ENCODE results near the gene ORAI1. TPM values are rescaled to one million over a fixed set of nuclear protein-coding genes. Genes with fewer than 3 reads are reported as not detected.
A peak's percentile ranks its signal among the peaks of the same experiment; 100 is the strongest.

Gene ORAI1
- total RNA-seq, 3 donors from 2014 or later (not counting 1 experiment from before 2014, with no cell fraction given), result 64.6 to 74.1 (median 70.8) TPM

GRCh38 chr12:121578230-121579189 lies 47.8 kb upstream of the ORAI1 start:
- Mint-ChIP-seq H3K4me3 (peak overlapping the region; percentile 99), H3K4me1 (peaks cover 28 to 40% of the 10 kb centered on the region in 2 donors), H3K36me3 (peaks cover 8% of the 10 kb centered on the region), H3K27ac (peak overlapping the region; percentile 93 to 98), H3K27me3 (ENCODE audit: low read depth in 2 of 2) (no peaks in the 10 kb centered on the region), H3K9me3 (no peaks in the 10 kb centered on the region)
- Histone ChIP-seq H3K27ac (ENCODE audit: low read length) (peak overlapping the region; percentile 92), H3K9me3 (ENCODE audit: control insufficient read depth, insufficient read depth, low read length) (no peaks in the 10 kb centered on the region), H3K27me3 (ENCODE audit: control insufficient read depth, insufficient read depth, low read length) (no peaks in the 10 kb centered on the region), H3K36me3 (ENCODE audit: control insufficient read depth, insufficient read depth, low read length) (peaks cover 23% of the 10 kb centered on the region), H3K4me1 (ENCODE audit: control insufficient read depth, insufficient read depth, low read length) (peaks cover 44% of the 10 kb centered on the region), H3K4me3 (ENCODE audit: low read length) (peak overlapping the region; percentile 65)
- peak in 1 of 3 donors; percentile 9 for ATAC-seq
- 32% methylated on average over 77 of the region's 77 CpGs for WGBS (ENCODE audit: insufficient coverage)
- intact Hi-C loops (cut with micrococcal nuclease), result no loop called here
- peak in 1 of 2 donors; percentile 58 for DNase-seq
- no peak for TF ChIP-seq CTCF (IDR thresholded peaks at IDR 0.05)

- TF ChIP-seq CTCF (IDR thresholded peaks at IDR 0.05), result no peak
- Mint-ChIP-seq H3K9me3 (no peaks in the 10 kb centered on the region), H3K27me3 (ENCODE audit: low read depth in 2 of 2) (no peaks in the 10 kb centered on the region), H3K4me3 (peak overlapping the region; percentile 99), H3K4me1 (peaks cover 33 to 45% of the 10 kb centered on the region in 2 donors), H3K27ac (peak overlapping the region; percentile 93 to 98), H3K36me3 (peaks cover 8% of the 10 kb centered on the region)
- H3K9me3 ChIP-seq (ENCODE audit: control insufficient read depth, insufficient read depth, low read length), result no peaks in the 10 kb centered on the region
- H3K4me3 ChIP-seq (ENCODE audit: low read length), result peak overlapping the region; percentile 65
- DNase-seq (peak; percentile 40 to 63), ATAC-seq (peak in 2 of 3 donors; percentile 22 to 23)
- intact Hi-C loops (cut with micrococcal nuclease), result no loop called here
- no peaks in the 10 kb centered on the region for H3K27me3 ChIP-seq (ENCODE audit: control insufficient read depth, insufficient read depth, low read length)
- peak overlapping the region; percentile 92 for H3K27ac ChIP-seq (ENCODE audit: low read length)
- peaks cover 17% of the 10 kb centered on the region for H3K36me3 ChIP-seq (ENCODE audit: control insufficient read depth, insufficient read depth, low read length)
- WGBS (ENCODE audit: insufficient coverage), result under 1% methylated on average over 53 of the region's 53 CpGs
- H3K4me1 ChIP-seq (ENCODE audit: control insufficient read depth, insufficient read depth, low read length), result peaks cover 44% of the 10 kb centered on the region
These were observed 47.0 kb upstream of the ORAI1 start for GRCh38 chr12:121579190-121579791.

GRCh38 chr12:121579981-121580868 lies 46.1 kb upstream of the ORAI1 start:
- Histone ChIP-seq H3K36me3 (ENCODE audit: control insufficient read depth, insufficient read depth, low read length) (peaks cover 9% of the 10 kb centered on the region), H3K4me3 (ENCODE audit: low read length) (peak overlapping the region; percentile 65), H3K27me3 (ENCODE audit: control insufficient read depth, insufficient read depth, low read length) (no peaks in the 10 kb centered on the region), H3K27ac (ENCODE audit: low read length) (peak overlapping the region; percentile 92), H3K4me1 (ENCODE audit: control insufficient read depth, insufficient read depth, low read length) (peaks cover 44% of the 10 kb centered on the region), H3K9me3 (ENCODE audit: control insufficient read depth, insufficient read depth, low read length) (no peaks in the 10 kb centered on the region)
- Mint-ChIP-seq H3K27ac (peak overlapping the region; percentile 93 to 98), H3K36me3 (peaks cover 7% of the 10 kb centered on the region), H3K4me1 (peaks cover 33 to 45% of the 10 kb centered on the region in 2 donors), H3K27me3 (ENCODE audit: low read depth in 2 of 2) (no peaks in the 10 kb centered on the region), H3K9me3 (no peaks in the 10 kb centered on the region), H3K4me3 (peak overlapping the region; percentile 99)
- intact Hi-C loops (cut with micrococcal nuclease), result loop anchor here (1.0 to 5.0 kb wide), 2 partner anchors 23 to 42 kb away; no protein-coding TSS in a partner anchor
- 0% methylated on average over 50 of the region's 54 CpGs for WGBS (ENCODE audit: insufficient coverage)
- peak; percentile 66 to 87 for DNase-seq
- TF ChIP-seq CTCF (IDR thresholded peaks at IDR 0.05), result no peak
- peak; percentile 57 to 78 (median 72) for ATAC-seq
